Left lung (tissue), 10 donors: ENCODE results near the gene PAPOLG. TPM values are rescaled to one million over a fixed set of nuclear protein-coding genes. Genes with fewer than 3 reads are reported as not detected.
A peak's percentile ranks its signal among the peaks of the same experiment; 100 is the strongest.

Experiments
- ATAC-seq: fragments of 200-7000 bp; cut with Tn5 transposase; one replicate; pipeline ENCODE4 v1.9.1; 2020; ENCODE audit warnings: moderate library complexity
- DNase-seq, 4 donors: peaks; one replicate each; pipeline ENCODE4 v3.0.0-alpha.2; 2013 to 2020
- H3K27ac ChIP-seq, 2 donors: fragments of 200-600 bp; sonication (generic) in 1 of 2; one replicate each; pipeline versions ENCODE4 v1.5.0 to v1.8.0; 2020 to 2021
- H3K27me3 ChIP-seq, 2 donors: fragments of 200-600 bp; sonication (generic) in 1 of 2; one replicate each; pipeline versions ENCODE4 v1.5.0 to v1.8.0; 2020 to 2021
- H3K36me3 ChIP-seq, 2 donors: fragments of 200-600 bp; sonication (generic) in 1 of 2; one replicate each; pipeline versions ENCODE4 v1.5.0 to v1.8.0; 2020 to 2021
- H3K4me1 ChIP-seq, 2 donors: fragments of 200-600 bp; one replicate each; pipeline ENCODE4 v1.8.0; 2021
- H3K4me3 ChIP-seq, 2 donors: fragments of 200-600 bp; sonication (generic) in 1 of 2; one replicate each; pipeline versions ENCODE4 v1.5.0 to v1.8.0; 2020 to 2021; ENCODE audit warnings: mild to moderate bottlenecking in 1 of 2
- H3K9me3 ChIP-seq, 2 donors: fragments of 200-600 bp; sonication (generic) in 1 of 2; one replicate each; pipeline versions ENCODE4 v1.5.0 to v1.8.0; 2020 to 2021
- CTCF ChIP-seq, 2 donors: fragments of 200-600 bp; sonication (generic) in 1 of 2; IDR thresholded peaks; one replicate each; pipeline versions ENCODE4 v1.5.0 to v1.8.0; 2021; ENCODE audit warnings: antibody characterized with exemption in 2 of 2
- intact Hi-C, 2 donors: fragments of 100-400 bp; cut with DNase I; formaldehyde crosslinking; loops; one replicate each; pipeline versions ENCODE4 v1.11.2 to v1.14.2; 2022
- polyA plus RNA-seq, 6 donors: library from polyadenylated mRNA; unstranded; fragments of 120-200 nt; gene quantifications; one replicate each; pipeline ENCODE4 v1.2.1, GENCODE V29; 2013; ENCODE audit not compliant: insufficient read length in 6 of 6
- total RNA-seq, 2 donors: library from RNA; stranded (reverse); fragmentation: NEBNext Ultra II Directional; extraction: Animal tissue kit (Norgen Biotek cat#: 25700); gene quantifications; one replicate each; pipeline ENCODE4 v1.2.1, GENCODE V29; 2021
- donor health status: DM: no; HTN: yes; CAD: no.
- donor health status: DM: no; HTN: no; CAD: no.

PAPOLG gene
- total and polyA plus RNA-seq, 8 donors: 11.3 to 30.5 (median 24.7) TPM

GRCh38 chr2:60818272-60818671, 62.2 kb downstream of the PAPOLG start:
- intact Hi-C loops: no loop called here
- Histone ChIP-seq H3K36me3 (no peaks in the 10 kb centered on the region), H3K4me1 (no peaks in the 10 kb centered on the region), H3K27ac (no peak overlapping the region), H3K4me3 (no peak overlapping the region), H3K9me3 (no peaks in the 10 kb centered on the region), H3K27me3 (no peaks in the 10 kb centered on the region)
- peak; percentile 61 for ATAC-seq
- TF ChIP-seq CTCF (IDR thresholded peaks at IDR 0.05): no peak
- no peak for DNase-seq

- ATAC-seq (peak; percentile 43), DNase-seq (peak in 1 of 4 donors; percentile 41)
- no peaks in the 10 kb centered on the region for H3K36me3 ChIP-seq
- no peak overlapping the region for H3K27ac ChIP-seq
- intact Hi-C loops: no loop called here
- no peaks in the 10 kb centered on the region for H3K9me3 ChIP-seq
- no peak overlapping the region for H3K4me3 ChIP-seq
- no peaks in the 10 kb centered on the region for H3K27me3 ChIP-seq
- no peak for TF ChIP-seq CTCF (IDR thresholded peaks at IDR 0.05)
- H3K4me1 ChIP-seq: no peaks in the 10 kb centered on the region
These were observed 63.2 kb downstream of the PAPOLG start for GRCh38 chr2:60819155-60819862.

- no peaks in the 10 kb centered on the region for H3K36me3 ChIP-seq
- DNase-seq (no peak), ATAC-seq (no peak)
- H3K4me1 ChIP-seq: no peaks in the 10 kb centered on the region
- intact Hi-C loops: no loop called here
- TF ChIP-seq CTCF (IDR thresholded peaks at IDR 0.05): no peak
- no peak overlapping the region for H3K27ac ChIP-seq
- no peak overlapping the region for H3K4me3 ChIP-seq
- no peaks in the 10 kb centered on the region for H3K9me3 ChIP-seq
- no peaks in the 10 kb centered on the region for H3K27me3 ChIP-seq
These were observed 63.9 kb downstream of the PAPOLG start for GRCh38 chr2:60819936-60820335.

- H3K9me3 ChIP-seq: no peaks in the 10 kb centered on the region
- no peak overlapping the region for H3K4me3 ChIP-seq
- no peak for ATAC-seq
- H3K27me3 ChIP-seq: no peaks in the 10 kb centered on the region
- DNase-seq: no peak
- no peaks in the 10 kb centered on the region for H3K36me3 ChIP-seq
- H3K27ac ChIP-seq: no peak overlapping the region
- TF ChIP-seq CTCF (IDR thresholded peaks at IDR 0.05): no peak
- no peaks in the 10 kb centered on the region for H3K4me1 ChIP-seq
- intact Hi-C loops: no loop called here
These were observed 64.5 kb downstream of the PAPOLG start for GRCh38 chr2:60820416-60821132.

GRCh38 chr2:60821133-60821469, 65.0 kb downstream of the PAPOLG start:
- ATAC-seq: no peak
- no peaks in the 10 kb centered on the region for H3K4me1 ChIP-seq
- no peaks in the 10 kb centered on the region for H3K36me3 ChIP-seq
- DNase-seq: no peak
- no peak for TF ChIP-seq CTCF (IDR thresholded peaks at IDR 0.05)
- H3K4me3 ChIP-seq: no peak overlapping the region
- H3K27ac ChIP-seq: no peak overlapping the region
- H3K27me3 ChIP-seq: no peaks in the 10 kb centered on the region
- intact Hi-C loops: no loop called here
- H3K9me3 ChIP-seq: no peaks in the 10 kb centered on the region
